ENCODE results near the gene CARMIL3. TPM values are rescaled to one million over a fixed set of nuclear protein-coding genes. Genes with fewer than 3 reads are reported as not detected.

CARMIL3 gene
- total and polyA plus RNA-seq, 2 of the 8 experiments (the other 6 are each of a cell fraction or from before 2014, with no cell fraction given) = 6.0 to 9.0 TPM

DNA sequence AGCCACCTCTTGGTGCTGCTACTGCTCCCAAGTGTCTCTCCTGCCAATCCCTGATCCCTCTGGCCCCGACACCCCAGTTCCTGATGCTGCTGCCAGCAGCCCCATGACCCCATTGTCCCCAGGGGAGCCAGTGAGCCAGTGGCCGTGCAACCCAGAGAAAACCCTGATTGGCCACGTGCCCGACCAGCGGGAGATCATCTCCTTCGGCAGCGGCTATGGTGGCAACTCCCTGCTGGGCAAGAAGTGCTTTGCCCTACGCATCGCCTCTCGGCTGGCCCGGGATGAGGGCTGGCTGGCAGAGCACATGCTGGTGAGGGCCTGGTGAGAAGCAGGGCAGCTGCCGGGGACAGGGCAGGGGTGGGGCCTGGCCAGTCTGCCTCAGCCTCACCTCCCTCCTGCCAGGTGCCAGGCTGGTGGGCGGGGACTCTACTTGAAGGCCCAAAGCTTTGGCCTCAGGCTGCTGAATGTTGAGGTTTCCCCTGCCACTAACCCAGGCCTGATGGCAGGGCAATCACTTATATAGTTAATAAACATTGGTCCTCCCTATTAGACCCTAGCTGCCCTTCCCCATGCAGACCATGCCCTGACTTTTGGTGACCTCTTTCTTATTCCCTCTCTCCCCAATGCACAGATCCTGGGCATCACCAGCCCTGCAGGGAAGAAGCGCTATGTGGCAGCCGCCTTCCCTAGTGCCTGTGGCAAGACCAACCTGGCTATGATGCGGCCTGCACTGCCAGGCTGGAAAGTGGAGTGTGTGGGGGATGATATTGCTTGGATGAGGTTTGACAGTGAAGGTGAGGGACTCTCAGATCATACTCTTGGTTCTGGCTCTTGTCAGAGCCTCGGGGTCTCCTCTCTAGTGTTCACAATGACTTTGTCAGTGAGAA lies 47.4 kb downstream of the CARMIL3 start (continued):
- TF ChIP-seq SAP30 (IDR thresholded peaks at IDR 0.05; ENCODE audit: insufficient read depth, insufficient replicate concordance, low read length) (no peak), RFX5 (IDR thresholded peaks at IDR 0.05; ENCODE audit: borderline replicate concordance, low read depth, low read length) (no peak), KDM5A (IDR thresholded peaks at IDR 0.05; ENCODE audit: low read length) (no peak), JUN (IDR thresholded peaks at IDR 0.05; ENCODE audit: low read depth, low read length) (no peak), SIN3A (conservative IDR thresholded peaks at IDR 0.05 in 1 of 2, IDR thresholded peaks at IDR 0.05 in 1 of 2; ENCODE audit: low read depth in 1 of 2, low read length in 2 of 2) (no peak)

Measured in H1 (cell line).